Sigmoid colon (tissue), 3 donors: ENCODE data around the gene SLC4A3.

ENCODE experiments used
- POLR2A ChIP-seq, 2 donors: fragments of 450-650 bp; IDR thresholded peaks; one replicate each; pipeline ENCODE4 v1.6.1; 2016; ENCODE audit warnings: antibody characterized with exemption in 2 of 2, mild to moderate bottlenecking in 2 of 2, moderate library complexity in 2 of 2
- TF ChIP-seq, protein P1 (sequence below), 4 experiments: fragments of 450-650 bp in 3 of 4; fragments of 200-600 bp in 1 of 4; IDR thresholded peaks; one replicate each; pipeline ENCODE4 v1.5.1; 2016 to 2019; ENCODE audit warnings: antibody characterized with exemption in 4 of 4, mild to moderate bottlenecking in 3 of 4, moderate library complexity in 2 of 4

DNA sequence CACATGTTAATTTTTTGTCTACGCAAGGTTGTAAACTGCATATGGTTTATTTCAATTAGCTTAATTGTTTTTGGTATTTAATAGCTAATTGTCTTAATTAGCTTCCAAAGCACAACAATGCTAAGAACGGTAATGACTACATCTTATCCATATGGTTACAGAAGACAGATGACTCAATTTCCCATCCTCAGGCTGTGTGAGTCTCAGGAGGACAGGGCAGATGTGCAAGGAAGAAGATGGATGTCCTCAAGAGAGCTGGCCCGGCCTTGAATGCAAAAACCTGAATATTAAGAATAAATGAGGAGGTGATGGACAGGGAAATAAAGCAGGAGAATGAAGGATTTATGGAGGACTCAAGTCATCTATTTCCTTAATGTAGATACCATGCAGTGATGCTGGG, 31.4 kb downstream of the SLC4A3 start:
- TF ChIP-seq POLR2A (IDR thresholded peaks at IDR 0.05) = no peak
- TF ChIP-seq, protein P1, sequence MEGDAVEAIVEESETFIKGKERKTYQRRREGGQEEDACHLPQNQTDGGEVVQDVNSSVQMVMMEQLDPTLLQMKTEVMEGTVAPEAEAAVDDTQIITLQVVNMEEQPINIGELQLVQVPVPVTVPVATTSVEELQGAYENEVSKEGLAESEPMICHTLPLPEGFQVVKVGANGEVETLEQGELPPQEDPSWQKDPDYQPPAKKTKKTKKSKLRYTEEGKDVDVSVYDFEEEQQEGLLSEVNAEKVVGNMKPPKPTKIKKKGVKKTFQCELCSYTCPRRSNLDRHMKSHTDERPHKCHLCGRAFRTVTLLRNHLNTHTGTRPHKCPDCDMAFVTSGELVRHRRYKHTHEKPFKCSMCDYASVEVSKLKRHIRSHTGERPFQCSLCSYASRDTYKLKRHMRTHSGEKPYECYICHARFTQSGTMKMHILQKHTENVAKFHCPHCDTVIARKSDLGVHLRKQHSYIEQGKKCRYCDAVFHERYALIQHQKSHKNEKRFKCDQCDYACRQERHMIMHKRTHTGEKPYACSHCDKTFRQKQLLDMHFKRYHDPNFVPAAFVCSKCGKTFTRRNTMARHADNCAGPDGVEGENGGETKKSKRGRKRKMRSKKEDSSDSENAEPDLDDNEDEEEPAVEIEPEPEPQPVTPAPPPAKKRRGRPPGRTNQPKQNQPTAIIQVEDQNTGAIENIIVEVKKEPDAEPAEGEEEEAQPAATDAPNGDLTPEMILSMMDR (IDR thresholded peaks at IDR 0.05) = no peak
